ENCODE measurements around the gene LBHD2. TPM values are rescaled to one million over a fixed set of nuclear protein-coding genes. Genes with fewer than 3 reads are reported as not detected.

The LBHD2 gene
- total RNA-seq, 1 experiment from 2014 or later = not detected

DNA sequence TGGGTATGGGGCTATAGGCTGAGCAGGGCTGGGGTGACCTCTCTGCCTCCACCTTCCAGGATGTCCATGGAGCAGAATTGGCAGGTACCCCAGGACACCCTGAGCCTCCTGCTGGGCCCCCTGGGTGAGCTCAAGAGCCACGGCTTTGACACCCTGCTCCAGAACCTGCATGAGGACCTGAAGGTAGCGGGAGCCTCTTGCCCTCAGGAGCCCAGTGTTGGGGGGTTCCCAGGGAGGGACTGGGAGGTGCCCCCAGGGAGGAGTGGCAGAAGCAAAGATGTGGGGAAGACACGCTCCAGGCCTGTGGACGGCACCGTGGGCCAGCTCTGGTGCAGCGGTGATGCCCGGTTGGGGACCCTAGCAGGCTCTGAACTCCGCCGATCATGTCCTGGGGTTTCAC, 47.6 kb downstream of the LBHD2 start:
- Histone ChIP-seq H3K4me2 (ENCODE audit: low read length) (no peak overlapping the region), H3K4me3 (replicated peaks in 1 of 2; ENCODE audit: low read depth in 1 of 2, low read length in 2 of 2) (no peak overlapping the region), H3K4me1 (ENCODE audit: control insufficient read depth in 1 of 2, insufficient read depth in 2 of 2, low read length in 2 of 2) (peaks cover 25 to 35% of the 10 kb centered on the region in 2 experiments), H3K36me3 (ENCODE audit: control insufficient read depth in 1 of 2, insufficient read depth in 2 of 2, low read length in 2 of 2) (peaks cover 8 to 18% of the 10 kb centered on the region in 2 experiments; a peak in 1 of 4 replicates), H3K27me3 (ENCODE audit: insufficient read depth, low read length) (no peaks in the 10 kb centered on the region), H3K79me2 (ENCODE audit: insufficient read depth, low read length) (no peaks in the 10 kb centered on the region), H3K27ac (ENCODE audit: low read depth, low read length) (no peak overlapping the region), H2AFZ (ENCODE audit: low read depth, low read length, poor library complexity, severe bottlenecking) (no peak overlapping the region), H3K9me3 (ENCODE audit: control insufficient read depth in 1 of 2, insufficient read depth in 1 of 2, low read depth in 1 of 2, low read length in 2 of 2) (no peaks in the 10 kb centered on the region), H3K9me2 (ENCODE audit: insufficient read depth) (no peaks in the 10 kb centered on the region), H3K9ac (ENCODE audit: low read length) (no peak overlapping the region), H4K20me1 (ENCODE audit: insufficient read depth) (no peaks in the 10 kb centered on the region)
- ChIA-PET CTCF (interaction anchor here (3.1 kb wide), 1 partner anchor 9 kb away, joined by 9 read pairs; no protein-coding TSS in a partner anchor), RAD21 (ENCODE audit: low non-redundant PET in 1 of 2, low total read pairs in 2 of 2, uncharacterized antibody in 2 of 2, unreplicated experiment in 2 of 2) (interaction anchor here in 1 of 2 experiments (1.0 kb wide), 1 partner anchor 26 kb away, joined by 3 read pairs; no protein-coding TSS in a partner anchor), POLR2A (no interaction called here)
- no TSS peak for BruUV-seq (replicated peaks)
- DNase-seq (ENCODE audit: low read depth, low spot score) (no peak), ATAC-seq (no peak)
- TF ChIP-seq YY1 (IDR thresholded peaks at IDR 0.05; ENCODE audit: extremely low read depth, insufficient replicate concordance, low read depth, low read length) (no peak), CEBPB (IDR thresholded peaks at IDR 0.05; ENCODE audit: low read depth) (no peak), CBX3 (IDR thresholded peaks at IDR 0.05; ENCODE audit: low read depth) (no peak)
- intact Hi-C loops (cut with micrococcal nuclease) = no loop called here

DNA sequence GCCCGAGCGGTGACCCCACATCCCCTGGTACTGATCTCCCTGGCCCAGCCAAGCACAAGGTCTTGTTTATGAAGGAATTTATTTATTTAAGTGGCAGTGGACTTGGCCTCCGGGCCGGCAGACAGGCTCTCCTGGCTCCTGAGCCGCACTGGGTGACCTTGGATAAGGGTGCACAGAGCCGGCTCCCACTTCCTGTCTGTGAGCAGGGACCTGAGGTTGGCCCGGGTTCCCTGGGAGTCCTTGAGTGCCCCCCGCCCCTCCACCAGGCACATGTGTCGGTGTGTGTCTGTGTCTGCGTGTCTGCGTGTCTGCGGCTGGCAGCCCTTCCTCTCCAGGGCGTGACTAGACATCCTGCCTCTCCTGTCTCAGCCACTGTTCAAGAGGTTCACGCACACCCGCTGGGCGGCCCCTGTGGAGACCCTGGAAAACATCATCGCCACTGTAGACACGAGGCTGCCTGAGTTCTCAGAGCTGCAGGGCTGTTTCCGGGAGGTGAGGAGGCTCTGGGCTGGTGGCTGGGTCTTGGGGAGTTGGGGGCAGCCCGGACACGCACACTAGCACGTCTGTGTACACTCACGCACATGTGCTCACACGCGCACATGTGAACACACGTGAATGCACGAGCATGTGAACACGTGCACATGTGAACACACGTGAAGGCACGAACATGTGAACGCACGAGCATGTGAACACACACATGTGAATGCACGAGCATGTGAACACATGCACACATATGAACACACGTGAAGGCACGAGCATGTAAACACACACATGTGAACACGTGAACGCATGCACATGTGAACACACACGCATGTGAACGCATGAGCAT, 48.6 kb downstream of the LBHD2 start:
- ChIA-PET CTCF (no interaction called here), RAD21 (ENCODE audit: low non-redundant PET in 1 of 2, low total read pairs in 2 of 2, uncharacterized antibody in 2 of 2, unreplicated experiment in 2 of 2) (no interaction called here), POLR2A (no interaction called here)
- no TSS peak for BruUV-seq (replicated peaks)
- Histone ChIP-seq H3K27ac (ENCODE audit: low read depth, low read length) (no peak overlapping the region; the same call in 1 of the 2 replicates), H3K4me2 (ENCODE audit: low read length) (no peak overlapping the region), H2AFZ (ENCODE audit: low read depth, low read length, poor library complexity, severe bottlenecking) (no peak overlapping the region), H3K9me2 (ENCODE audit: insufficient read depth) (no peaks in the 10 kb centered on the region), H3K4me3 (replicated peaks in 1 of 2; ENCODE audit: low read depth in 1 of 2, low read length in 2 of 2) (no peak overlapping the region), H4K20me1 (ENCODE audit: insufficient read depth) (no peaks in the 10 kb centered on the region), H3K4me1 (ENCODE audit: control insufficient read depth in 1 of 2, insufficient read depth in 2 of 2, low read length in 2 of 2) (peaks cover 35 to 42% of the 10 kb centered on the region in 2 experiments), H3K9me3 (ENCODE audit: control insufficient read depth in 1 of 2, insufficient read depth in 1 of 2, low read depth in 1 of 2, low read length in 2 of 2) (no peaks in the 10 kb centered on the region), H3K79me2 (ENCODE audit: insufficient read depth, low read length) (no peaks in the 10 kb centered on the region), H3K36me3 (ENCODE audit: control insufficient read depth in 1 of 2, insufficient read depth in 2 of 2, low read length in 2 of 2) (peaks cover 8 to 18% of the 10 kb centered on the region in 2 experiments; a peak in 1 of 4 replicates), H3K9ac (ENCODE audit: low read length) (no peak overlapping the region), H3K27me3 (ENCODE audit: insufficient read depth, low read length) (no peaks in the 10 kb centered on the region)
- no peak for ATAC-seq
- DNase-seq (ENCODE audit: low read depth, low spot score) = no peak
- intact Hi-C loops (cut with micrococcal nuclease) = no loop called here
- TF ChIP-seq, protein P1, sequence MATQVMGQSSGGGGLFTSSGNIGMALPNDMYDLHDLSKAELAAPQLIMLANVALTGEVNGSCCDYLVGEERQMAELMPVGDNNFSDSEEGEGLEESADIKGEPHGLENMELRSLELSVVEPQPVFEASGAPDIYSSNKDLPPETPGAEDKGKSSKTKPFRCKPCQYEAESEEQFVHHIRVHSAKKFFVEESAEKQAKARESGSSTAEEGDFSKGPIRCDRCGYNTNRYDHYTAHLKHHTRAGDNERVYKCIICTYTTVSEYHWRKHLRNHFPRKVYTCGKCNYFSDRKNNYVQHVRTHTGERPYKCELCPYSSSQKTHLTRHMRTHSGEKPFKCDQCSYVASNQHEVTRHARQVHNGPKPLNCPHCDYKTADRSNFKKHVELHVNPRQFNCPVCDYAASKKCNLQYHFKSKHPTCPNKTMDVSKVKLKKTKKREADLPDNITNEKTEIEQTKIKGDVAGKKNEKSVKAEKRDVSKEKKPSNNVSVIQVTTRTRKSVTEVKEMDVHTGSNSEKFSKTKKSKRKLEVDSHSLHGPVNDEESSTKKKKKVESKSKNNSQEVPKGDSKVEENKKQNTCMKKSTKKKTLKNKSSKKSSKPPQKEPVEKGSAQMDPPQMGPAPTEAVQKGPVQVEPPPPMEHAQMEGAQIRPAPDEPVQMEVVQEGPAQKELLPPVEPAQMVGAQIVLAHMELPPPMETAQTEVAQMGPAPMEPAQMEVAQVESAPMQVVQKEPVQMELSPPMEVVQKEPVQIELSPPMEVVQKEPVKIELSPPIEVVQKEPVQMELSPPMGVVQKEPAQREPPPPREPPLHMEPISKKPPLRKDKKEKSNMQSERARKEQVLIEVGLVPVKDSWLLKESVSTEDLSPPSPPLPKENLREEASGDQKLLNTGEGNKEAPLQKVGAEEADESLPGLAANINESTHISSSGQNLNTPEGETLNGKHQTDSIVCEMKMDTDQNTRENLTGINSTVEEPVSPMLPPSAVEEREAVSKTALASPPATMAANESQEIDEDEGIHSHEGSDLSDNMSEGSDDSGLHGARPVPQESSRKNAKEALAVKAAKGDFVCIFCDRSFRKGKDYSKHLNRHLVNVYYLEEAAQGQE (IDR thresholded peaks at IDR 0.05; ENCODE audit: low read depth) = no peak
- TF ChIP-seq SP1 (IDR thresholded peaks at IDR 0.05; ENCODE audit: low read depth) (no peak), EGR1 (IDR thresholded peaks at IDR 0.05; ENCODE audit: low read depth) (no peak), ZNF274 (IDR thresholded peaks at IDR 0.05; ENCODE audit: low read depth, low read length) (no peak), FOSL1 (IDR thresholded peaks at IDR 0.05; ENCODE audit: low read depth) (no peak), EZH2 (IDR thresholded peaks at IDR 0.05) (no peak), TCF7L2 (IDR thresholded peaks at IDR 0.05; ENCODE audit: borderline replicate concordance, extremely low read depth, insufficient read depth, insufficient read length) (no peak), POLR2A (IDR thresholded peaks at IDR 0.05; ENCODE audit: borderline replicate concordance, extremely low read depth, insufficient read depth, insufficient read length) (no peak), ATF3 (IDR thresholded peaks at IDR 0.05) (no peak), CBX3 (IDR thresholded peaks at IDR 0.05; ENCODE audit: low read depth) (no peak)
